Measurements from ENCODE around the gene DAAM2. TPM values are rescaled to one million over a fixed set of nuclear protein-coding genes. Genes with fewer than 3 reads are reported as not detected.

The DAAM2 gene
- total RNA-seq, 1 donor from 2014 or later: 61.9 TPM

DNA sequence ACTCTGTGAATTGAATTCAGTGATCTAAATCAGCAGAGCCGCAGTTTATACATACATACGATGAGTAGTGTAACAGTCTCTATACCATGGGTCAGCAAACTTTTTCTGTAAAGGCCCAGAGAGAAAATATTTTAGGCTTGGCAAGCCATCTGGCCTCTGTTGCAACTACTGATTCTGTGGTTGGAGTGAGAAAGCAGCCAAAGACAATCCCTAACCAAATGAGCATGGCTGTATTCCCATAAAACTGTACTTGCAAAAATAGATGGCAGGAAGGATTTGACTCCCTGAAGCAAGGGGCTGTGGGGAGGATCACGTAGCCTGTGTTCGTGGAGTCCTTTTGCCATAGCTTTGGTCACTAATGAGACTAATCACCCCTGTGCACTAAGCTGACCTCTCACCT lies 160.0 kb downstream of the DAAM2 start:
- DNase-seq (ENCODE audit: low spot score) (no peak), ATAC-seq (peak; percentile 93)
- intact Hi-C loops (cut with DNase I): no loop called here

DNA sequence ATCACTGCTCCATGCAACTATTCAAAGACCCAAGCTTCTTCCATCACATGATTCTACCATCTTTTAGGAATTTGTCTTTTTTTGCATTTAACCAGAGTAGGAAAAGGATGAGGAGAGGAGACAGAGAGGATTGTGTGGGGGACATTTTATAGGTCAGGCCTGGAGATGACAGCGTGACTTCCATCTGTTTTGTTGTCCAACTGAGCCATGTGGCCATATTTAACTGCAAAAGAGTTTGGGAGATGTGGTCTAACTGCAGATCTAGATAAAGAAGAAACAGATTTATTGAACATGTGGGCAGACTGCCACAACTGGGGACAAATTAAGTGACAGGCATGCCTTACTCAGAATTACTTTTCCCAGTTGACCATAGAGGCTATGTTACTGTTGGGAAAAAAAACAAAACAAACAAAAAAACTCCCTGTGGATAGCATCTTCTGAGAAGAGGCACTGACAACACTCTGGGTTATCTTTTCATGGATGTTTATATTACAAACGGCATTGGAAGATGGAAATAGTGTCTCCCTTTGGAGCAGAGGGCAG lies 161.0 kb downstream of the DAAM2 start:
- ATAC-seq: no peak
- intact Hi-C loops (cut with DNase I): no loop called here
- DNase-seq (ENCODE audit: low spot score): no peak

Other genes with a start within 250 kb of the DAAM2 start
- 0.53 TPM for gene KIF6, start 67.0 kb upstream of the DAAM2 start, total RNA-seq
- gene MOCS1, start 142.1 kb downstream of the DAAM2 start, total RNA-seq: 37.3 TPM

Measured in sciatic nerve (tissue), 2 donors.